Neural cell (in vitro differentiated cells): Measurements from ENCODE around the gene CACNA1C. TPM values are rescaled to one million over a fixed set of nuclear protein-coding genes. Genes with fewer than 3 reads are reported as not detected.

Experiments
- H2AFZ ChIP-seq: fragments of 200-600, 300-800 bp; sonication (generic), shearing (Covaris generic); 2 replicates; pipeline ENCODE4 v1.6.0; 2014; ENCODE audit warnings: low read depth, mild to moderate bottlenecking, antibody characterized with exemption, low read length, moderate library complexity
- H3F3A ChIP-seq: fragments of 200-600 bp; shearing (Covaris generic); 2 replicates; pipeline ENCODE4 v1.6.1; 2016; ENCODE audit warnings: mild to moderate bottlenecking, moderate library complexity, mixed read lengths, antibody characterized with exemption, low read length; ENCODE audit not compliant: insufficient read depth, poor library complexity, severe bottlenecking
- H3K27ac ChIP-seq: fragments of 200-600, 300-800 bp; sonication (generic), shearing (Covaris generic); 2 replicates; pipeline ENCODE4 v1.5.1; 2014; ENCODE audit warnings: mild to moderate bottlenecking, low read length, moderate library complexity
- H3K27me3 ChIP-seq: fragments of 300-800, 200-600 bp; sonication (generic), shearing (Covaris generic); 2 replicates; pipeline ENCODE4 v1.6.0; 2014; ENCODE audit warnings: mild to moderate bottlenecking, low read depth, low read length, moderate library complexity; ENCODE audit not compliant: insufficient read depth
- H3K36me3 ChIP-seq: fragments of 300-800, 200-600 bp; sonication (generic), shearing (Covaris generic); 2 replicates; pipeline ENCODE4 v1.5.1; 2014; ENCODE audit warnings: mild to moderate bottlenecking, antibody characterized with exemption, low read length, moderate library complexity; ENCODE audit not compliant: insufficient read depth
- H3K4me2 ChIP-seq: fragments of 300-800, 200-600 bp; sonication (generic), shearing (Covaris generic); 2 replicates; pipeline ENCODE4 v1.6.0; 2014; ENCODE audit warnings: mild to moderate bottlenecking, low read length
- H3K4me3 ChIP-seq: fragments of 300-800, 200-600 bp; sonication (generic), shearing (Covaris generic); 2 replicates; pipeline ENCODE4 v1.5.1; 2014; ENCODE audit warnings: mild to moderate bottlenecking, low read length, moderate library complexity
- H3K79me2 ChIP-seq: fragments of 200-600 bp; shearing (Covaris generic); replicated peaks from 2 replicates; pipeline ENCODE4 v1.6.0; 2014; ENCODE audit warnings: mild to moderate bottlenecking, low read length, moderate library complexity; ENCODE audit not compliant: insufficient read depth
- H3K9ac ChIP-seq: fragments of 300-800, 200-600 bp; sonication (generic), shearing (Covaris generic); 2 replicates; pipeline ENCODE4 v1.6.1; 2016; ENCODE audit warnings: mild to moderate bottlenecking, low read length, mixed read lengths
- H3K9me2 ChIP-seq: fragments of 200-600 bp; shearing (Covaris generic); 2 replicates; pipeline ENCODE4 v1.6.1; 2016; ENCODE audit warnings: mild to moderate bottlenecking, low read length, mixed read lengths; ENCODE audit not compliant: insufficient read depth
- H3K9me3 ChIP-seq: fragments of 200-600, 300-800 bp; sonication (generic), shearing (Covaris generic); 2 replicates; pipeline ENCODE4 v1.6.1; 2016; ENCODE audit warnings: mild to moderate bottlenecking, mixed run types, low read length, moderate library complexity, mixed read lengths
- H4K20me1 ChIP-seq: fragments of 200-600 bp; shearing (Covaris generic); 2 replicates; pipeline ENCODE4 v1.6.1; 2016; ENCODE audit warnings: mild to moderate bottlenecking, mixed run types; ENCODE audit not compliant: insufficient read depth
- EZH2 ChIP-seq: fragments of 200-600, 300-800 bp; shearing (Covaris generic), sonication (generic); IDR thresholded peaks from 2 replicates; pipeline ENCODE4 v1.6.1; 2014; ENCODE audit warnings: antibody characterized with exemption, low read length, borderline replicate concordance, mild to moderate bottlenecking; ENCODE audit not compliant: insufficient read depth, poor library complexity, severe bottlenecking
- MXI1 ChIP-seq: fragments of 450-650 bp; conservative IDR thresholded peaks from 2 replicates; pipeline ENCODE4 v1.6.1; 2014; ENCODE audit warnings: antibody characterized with exemption, mild to moderate bottlenecking; ENCODE audit not compliant: poor library complexity, severe bottlenecking
- POLR2AphosphoS5 ChIP-seq: IDR thresholded peaks from 2 replicates; pipeline ENCODE4 v1.6.1; 2012
- SMC3 ChIP-seq: fragments of 450-650 bp; conservative IDR thresholded peaks from 2 replicates; pipeline ENCODE4 v1.6.1; 2014; ENCODE audit warnings: antibody characterized with exemption, mild to moderate bottlenecking, moderate library complexity; ENCODE audit not compliant: poor library complexity
- polyA plus RNA-seq: library from polyadenylated mRNA; depleted of rRNA; stranded (reverse); fragments of >200 nt; gene quantifications from 2 replicates; pipeline ENCODE4 v1.2.3, GENCODE V29; 2014
- TF ChIP-seq, protein P1 (sequence below): IDR thresholded peaks from 2 replicates; pipeline ENCODE4 v1.6.1; 2012; ENCODE audit warnings: borderline replicate concordance
- TF ChIP-seq, protein P2 (sequence below): fragments of 450-650 bp; IDR thresholded peaks from 2 replicates; pipeline ENCODE4 v1.5.1; 2014; ENCODE audit warnings: antibody characterized with exemption, mild to moderate bottlenecking, moderate library complexity; ENCODE audit not compliant: poor library complexity, severe bottlenecking

CACNA1C gene
- polyA plus RNA-seq, 1 donor from 2014 or later: 9.7 TPM

DNA sequence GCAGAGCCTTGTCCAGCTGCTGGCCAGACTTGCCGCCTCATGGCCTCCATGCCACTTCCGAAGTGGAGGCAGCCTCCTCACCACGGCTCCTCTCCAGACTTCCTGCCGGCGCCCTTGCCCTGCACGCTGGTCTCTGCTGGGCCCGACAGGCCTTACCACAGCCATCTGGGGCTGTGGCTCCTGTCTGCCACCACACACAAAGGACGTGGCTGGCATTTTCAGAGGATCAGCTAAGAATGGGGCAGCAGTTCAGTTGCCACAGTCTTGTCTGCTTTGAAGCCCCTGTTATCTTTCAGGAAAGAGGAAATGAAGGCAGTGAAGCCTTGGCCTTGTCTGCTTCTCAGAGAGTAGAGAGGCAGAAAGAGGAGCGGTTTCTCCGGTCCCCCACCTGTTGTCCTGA, 564.0 kb downstream of the CACNA1C start:
- Histone ChIP-seq H3K36me3 (peaks cover 10% of the 10 kb centered on the region), H3K79me2 (no peaks in the 10 kb centered on the region), H3K4me3 (no peak overlapping the region), H3K27me3 (no peaks in the 10 kb centered on the region), H3F3A (no peaks in the 10 kb centered on the region), H3K4me2 (no peak overlapping the region), H2AFZ (no peak overlapping the region), H3K27ac (no peak overlapping the region), H3K9ac (no peak overlapping the region), H3K9me2 (no peaks in the 10 kb centered on the region), H3K9me3 (no peaks in the 10 kb centered on the region), H4K20me1 (no peaks in the 10 kb centered on the region)
- TF ChIP-seq, protein P1, sequence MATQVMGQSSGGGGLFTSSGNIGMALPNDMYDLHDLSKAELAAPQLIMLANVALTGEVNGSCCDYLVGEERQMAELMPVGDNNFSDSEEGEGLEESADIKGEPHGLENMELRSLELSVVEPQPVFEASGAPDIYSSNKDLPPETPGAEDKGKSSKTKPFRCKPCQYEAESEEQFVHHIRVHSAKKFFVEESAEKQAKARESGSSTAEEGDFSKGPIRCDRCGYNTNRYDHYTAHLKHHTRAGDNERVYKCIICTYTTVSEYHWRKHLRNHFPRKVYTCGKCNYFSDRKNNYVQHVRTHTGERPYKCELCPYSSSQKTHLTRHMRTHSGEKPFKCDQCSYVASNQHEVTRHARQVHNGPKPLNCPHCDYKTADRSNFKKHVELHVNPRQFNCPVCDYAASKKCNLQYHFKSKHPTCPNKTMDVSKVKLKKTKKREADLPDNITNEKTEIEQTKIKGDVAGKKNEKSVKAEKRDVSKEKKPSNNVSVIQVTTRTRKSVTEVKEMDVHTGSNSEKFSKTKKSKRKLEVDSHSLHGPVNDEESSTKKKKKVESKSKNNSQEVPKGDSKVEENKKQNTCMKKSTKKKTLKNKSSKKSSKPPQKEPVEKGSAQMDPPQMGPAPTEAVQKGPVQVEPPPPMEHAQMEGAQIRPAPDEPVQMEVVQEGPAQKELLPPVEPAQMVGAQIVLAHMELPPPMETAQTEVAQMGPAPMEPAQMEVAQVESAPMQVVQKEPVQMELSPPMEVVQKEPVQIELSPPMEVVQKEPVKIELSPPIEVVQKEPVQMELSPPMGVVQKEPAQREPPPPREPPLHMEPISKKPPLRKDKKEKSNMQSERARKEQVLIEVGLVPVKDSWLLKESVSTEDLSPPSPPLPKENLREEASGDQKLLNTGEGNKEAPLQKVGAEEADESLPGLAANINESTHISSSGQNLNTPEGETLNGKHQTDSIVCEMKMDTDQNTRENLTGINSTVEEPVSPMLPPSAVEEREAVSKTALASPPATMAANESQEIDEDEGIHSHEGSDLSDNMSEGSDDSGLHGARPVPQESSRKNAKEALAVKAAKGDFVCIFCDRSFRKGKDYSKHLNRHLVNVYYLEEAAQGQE: no peak
- TF ChIP-seq POLR2AphosphoS5: no peak
- TF ChIP-seq EZH2: no peak
- TF ChIP-seq, protein P2, sequence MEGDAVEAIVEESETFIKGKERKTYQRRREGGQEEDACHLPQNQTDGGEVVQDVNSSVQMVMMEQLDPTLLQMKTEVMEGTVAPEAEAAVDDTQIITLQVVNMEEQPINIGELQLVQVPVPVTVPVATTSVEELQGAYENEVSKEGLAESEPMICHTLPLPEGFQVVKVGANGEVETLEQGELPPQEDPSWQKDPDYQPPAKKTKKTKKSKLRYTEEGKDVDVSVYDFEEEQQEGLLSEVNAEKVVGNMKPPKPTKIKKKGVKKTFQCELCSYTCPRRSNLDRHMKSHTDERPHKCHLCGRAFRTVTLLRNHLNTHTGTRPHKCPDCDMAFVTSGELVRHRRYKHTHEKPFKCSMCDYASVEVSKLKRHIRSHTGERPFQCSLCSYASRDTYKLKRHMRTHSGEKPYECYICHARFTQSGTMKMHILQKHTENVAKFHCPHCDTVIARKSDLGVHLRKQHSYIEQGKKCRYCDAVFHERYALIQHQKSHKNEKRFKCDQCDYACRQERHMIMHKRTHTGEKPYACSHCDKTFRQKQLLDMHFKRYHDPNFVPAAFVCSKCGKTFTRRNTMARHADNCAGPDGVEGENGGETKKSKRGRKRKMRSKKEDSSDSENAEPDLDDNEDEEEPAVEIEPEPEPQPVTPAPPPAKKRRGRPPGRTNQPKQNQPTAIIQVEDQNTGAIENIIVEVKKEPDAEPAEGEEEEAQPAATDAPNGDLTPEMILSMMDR: no peak
- TF ChIP-seq SMC3: no peak

DNA sequence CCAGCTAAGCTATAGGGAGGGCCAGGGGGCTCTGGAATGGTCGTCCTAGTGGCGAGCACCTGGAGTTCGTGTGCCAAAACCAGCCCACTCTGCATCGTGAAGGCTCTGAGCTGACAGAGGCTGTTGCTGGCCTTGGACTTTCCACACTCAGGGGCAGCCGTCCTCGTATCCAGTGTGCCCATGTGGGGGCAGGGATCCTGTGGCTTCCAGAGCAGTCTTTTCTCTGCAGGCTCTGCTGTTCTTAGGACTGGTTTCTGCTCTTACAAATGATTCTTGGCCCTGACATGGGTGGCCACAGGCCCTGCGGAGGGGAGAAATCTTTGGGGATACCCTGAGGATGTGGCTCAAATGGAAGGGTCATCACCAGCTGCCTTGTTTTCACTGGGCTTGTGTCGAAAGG, 564.6 kb downstream of the CACNA1C start:
- Histone ChIP-seq H3K27ac (no peak overlapping the region), H3K36me3 (peaks cover 10% of the 10 kb centered on the region), H3K9me2 (no peaks in the 10 kb centered on the region), H3K9me3 (no peaks in the 10 kb centered on the region), H3F3A (no peaks in the 10 kb centered on the region), H3K4me3 (no peak overlapping the region), H2AFZ (no peak overlapping the region), H3K79me2 (no peaks in the 10 kb centered on the region), H4K20me1 (no peaks in the 10 kb centered on the region), H3K9ac (no peak overlapping the region), H3K4me2 (no peak overlapping the region), H3K27me3 (no peaks in the 10 kb centered on the region)
- TF ChIP-seq SMC3 (no peak), MXI1 (no peak)
- TF ChIP-seq, protein P1: no peak
